ENCODE results near the gene B3GALT6. TPM values are rescaled to one million over a fixed set of nuclear protein-coding genes. Genes with fewer than 3 reads are reported as not detected.

Gene B3GALT6
- total RNA-seq, 4 donors from 2014 or later = 8.5 to 32.8 (median 20.6) TPM

- in situ Hi-C loops (cut with MboI; ENCODE audit: low sequenced_read_pairs in 4 of 4) = no loop called here
- ATAC-seq (no peak), DNase-seq (no peak)
- Histone ChIP-seq H3K9me3 (no peaks in the 10 kb centered on the region), H3K36me3 (peaks cover 0 to 31% of the 10 kb centered on the region in 2 donors), H3K27me3 (no peaks in the 10 kb centered on the region), H3K4me1 (peaks cover 23 to 29% of the 10 kb centered on the region in 2 donors), H3K4me3 (no peak overlapping the region), H3K27ac (no peak overlapping the region)
- TF ChIP-seq CTCF (IDR thresholded peaks at IDR 0.05 in 4 of 5, conservative IDR thresholded peaks at IDR 0.05 in 1 of 5) (no peak), POLR2A (IDR thresholded peaks at IDR 0.05) (no peak)
- intact Hi-C loops (cut with DNase I; ENCODE audit: low total_unique reads) = no loop called here
Observed at GRCh38 chr1:1228187-1228586, 3.9 kb upstream of the B3GALT6 start.

GRCh38 chr1:1228596-1229321 lies 3.3 kb upstream of the B3GALT6 start:
- no peak overlapping the region for H3K27ac ChIP-seq
- H3K36me3 ChIP-seq = peaks cover 0 to 26% of the 10 kb centered on the region in 2 donors
- TF ChIP-seq CTCF (IDR thresholded peaks at IDR 0.05 in 4 of 5, conservative IDR thresholded peaks at IDR 0.05 in 1 of 5) (no peak), POLR2A (IDR thresholded peaks at IDR 0.05) (no peak)
- H3K4me3 ChIP-seq = no peak overlapping the region
- peaks cover 23 to 29% of the 10 kb centered on the region in 2 donors for H3K4me1 ChIP-seq
- no peak for DNase-seq
- intact Hi-C loops (cut with DNase I; ENCODE audit: low total_unique reads) = no loop called here
- ATAC-seq = no peak
- H3K27me3 ChIP-seq = no peaks in the 10 kb centered on the region
- in situ Hi-C loops (cut with MboI; ENCODE audit: low sequenced_read_pairs in 4 of 4) = no loop called here
- H3K9me3 ChIP-seq = no peaks in the 10 kb centered on the region

- Histone ChIP-seq H3K36me3 (peaks cover 0 to 26% of the 10 kb centered on the region in 2 donors), H3K9me3 (no peaks in the 10 kb centered on the region), H3K4me1 (peaks cover 23 to 29% of the 10 kb centered on the region in 2 donors), H3K4me3 (peak overlapping the region; percentile 88 to 99 (median 91)), H3K27ac (peak overlapping the region in 1 of 4 donors; percentile 87), H3K27me3 (no peaks in the 10 kb centered on the region)
- in situ Hi-C loops (cut with MboI; ENCODE audit: low sequenced_read_pairs in 4 of 4) = no loop called here
- no peak for ATAC-seq
- TF ChIP-seq POLR2A (IDR thresholded peaks at IDR 0.05) (no peak), CTCF (IDR thresholded peaks at IDR 0.05 in 4 of 5, conservative IDR thresholded peaks at IDR 0.05 in 1 of 5) (no peak)
- DNase-seq = no peak
- intact Hi-C loops (cut with DNase I; ENCODE audit: low total_unique reads) = no loop called here
Observed at GRCh38 chr1:1229770-1230169, 2.3 kb upstream of the B3GALT6 start.

- Histone ChIP-seq H3K36me3 (peaks cover 0 to 21% of the 10 kb centered on the region in 2 donors), H3K27me3 (no peaks in the 10 kb centered on the region), H3K9me3 (no peaks in the 10 kb centered on the region), H3K4me1 (peaks cover 23% of the 10 kb centered on the region in 2 donors), H3K4me3 (peak overlapping the region; percentile 88 to 99 (median 91)), H3K27ac (peak overlapping the region; percentile 87 to 98 (median 93))
- peak in 1 of 2 donors; percentile 49 for DNase-seq
- ATAC-seq = peak in 1 of 2 donors; percentile 49
- intact Hi-C loops (cut with DNase I; ENCODE audit: low total_unique reads) = no loop called here
- in situ Hi-C loops (cut with MboI; ENCODE audit: low sequenced_read_pairs in 4 of 4) = no loop called here
- peak in 1 of 5 experiments; percentile 18 for TF ChIP-seq CTCF (IDR thresholded peaks at IDR 0.05 in 4 of 5, conservative IDR thresholded peaks at IDR 0.05 in 1 of 5)
- peak; percentile 22 to 46 for TF ChIP-seq POLR2A (IDR thresholded peaks at IDR 0.05)
Observed at GRCh38 chr1:1230656-1231399, 1.2 kb upstream of the B3GALT6 start.
